ENCODE results near the gene CNTRL. TPM values are rescaled to one million over a fixed set of nuclear protein-coding genes. Genes with fewer than 3 reads are reported as not detected.

The CNTRL gene
- total and polyA plus RNA-seq, 2 donors (not counting 1 experiment from before 2014, with no cell fraction given) = 40.0 to 146 TPM

GRCh38 chr9:121192959-121193640 lies 118.3 kb downstream of the CNTRL start:
- DNase-seq = no peak
- peaks cover 100% of the 10 kb centered on the region for H3K79me2 ChIP-seq (ENCODE audit: control insufficient read depth, insufficient read depth, low read length)
- H3K9me3 Mint-ChIP-seq (ENCODE audit: insufficient read depth) = no peaks in the 10 kb centered on the region
- H2AFZ ChIP-seq (ENCODE audit: insufficient read depth, low read depth, low read length, poor library complexity, severe bottlenecking) = no peak overlapping the region
- WGBS (ENCODE audit: insufficient coverage) = no CpG with 5 or more reads among the region's 1 CpG
- H3K9me3 ChIP-seq (ENCODE audit: control extremely low read depth in 1 of 3, control insufficient read depth in 2 of 3, insufficient read depth in 1 of 3, low read length in 2 of 3) = no peaks in the 10 kb centered on the region
- intact Hi-C loops (cut with micrococcal nuclease) = no loop called here
- peaks cover 3 to 29% of the 10 kb centered on the region in 2 experiments for H3K36me3 ChIP-seq (replicated peaks in 1 of 2; ENCODE audit: control extremely low read depth in 1 of 2, control insufficient read depth in 1 of 2, extremely low read depth in 1 of 2, insufficient read depth in 2 of 2, low read length in 1 of 2)
- H3K4me1 Mint-ChIP-seq = peaks cover 76% of the 10 kb centered on the region
- no peaks in the 10 kb centered on the region for H3K27me3 Mint-ChIP-seq
- peaks cover 60% of the 10 kb centered on the region for H4K20me1 ChIP-seq (ENCODE audit: control insufficient read depth, insufficient read depth, low read length, poor library complexity, severe bottlenecking)
- peaks cover 22 to 73% of the 10 kb centered on the region in 2 donors for H3K4me1 ChIP-seq (ENCODE audit: control insufficient read depth in 2 of 2, insufficient read depth in 2 of 2, low read length in 2 of 2)
- H3K4me3 Mint-ChIP-seq = no peak overlapping the region
- CTCF ChIA-PET = interaction anchor here (3.9 kb wide), 1 partner anchor 20 kb away, joined by 11 read pairs; no protein-coding TSS in a partner anchor
- no peak for ATAC-seq (ENCODE audit: low read depth)
- no peaks in the 10 kb centered on the region for H3K27me3 ChIP-seq (replicated peaks in 1 of 4; ENCODE audit: control extremely low read depth in 1 of 4, control insufficient read depth in 3 of 4, insufficient read depth in 4 of 4, low read length in 3 of 4)
- TF ChIP-seq, protein P1, sequence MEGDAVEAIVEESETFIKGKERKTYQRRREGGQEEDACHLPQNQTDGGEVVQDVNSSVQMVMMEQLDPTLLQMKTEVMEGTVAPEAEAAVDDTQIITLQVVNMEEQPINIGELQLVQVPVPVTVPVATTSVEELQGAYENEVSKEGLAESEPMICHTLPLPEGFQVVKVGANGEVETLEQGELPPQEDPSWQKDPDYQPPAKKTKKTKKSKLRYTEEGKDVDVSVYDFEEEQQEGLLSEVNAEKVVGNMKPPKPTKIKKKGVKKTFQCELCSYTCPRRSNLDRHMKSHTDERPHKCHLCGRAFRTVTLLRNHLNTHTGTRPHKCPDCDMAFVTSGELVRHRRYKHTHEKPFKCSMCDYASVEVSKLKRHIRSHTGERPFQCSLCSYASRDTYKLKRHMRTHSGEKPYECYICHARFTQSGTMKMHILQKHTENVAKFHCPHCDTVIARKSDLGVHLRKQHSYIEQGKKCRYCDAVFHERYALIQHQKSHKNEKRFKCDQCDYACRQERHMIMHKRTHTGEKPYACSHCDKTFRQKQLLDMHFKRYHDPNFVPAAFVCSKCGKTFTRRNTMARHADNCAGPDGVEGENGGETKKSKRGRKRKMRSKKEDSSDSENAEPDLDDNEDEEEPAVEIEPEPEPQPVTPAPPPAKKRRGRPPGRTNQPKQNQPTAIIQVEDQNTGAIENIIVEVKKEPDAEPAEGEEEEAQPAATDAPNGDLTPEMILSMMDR (IDR thresholded peaks at IDR 0.05) = no peak
- TF ChIP-seq EZH2 (IDR thresholded peaks at IDR 0.05; ENCODE audit: borderline replicate concordance, insufficient read depth, low read depth, low read length, poor library complexity, severe bottlenecking) = no peak
- POLR2A ChIA-PET = no interaction called here
- no peak overlapping the region for H3K4me3 ChIP-seq (ENCODE audit: control extremely low read depth in 1 of 5, extremely low read depth in 1 of 5, insufficient read depth in 1 of 5, low read depth in 2 of 5, low read length in 4 of 5)
- peak overlapping the region in 1 of 2 donors; percentile 75 for H3K27ac ChIP-seq (ENCODE audit: low read length in 2 of 2)
- H3K27ac Mint-ChIP-seq = no peak overlapping the region
- no peak overlapping the region for H3K9ac ChIP-seq (ENCODE audit: low read length)
- H3K4me2 ChIP-seq (replicated peaks; ENCODE audit: low read depth, low read length, poor library complexity, severe bottlenecking) = peak overlapping the region; percentile 32

GRCh38 chr9:121194730-121195129 lies 120.0 kb downstream of the CNTRL start:
- H3K27me3 ChIP-seq (replicated peaks in 1 of 4; ENCODE audit: control extremely low read depth in 1 of 4, control insufficient read depth in 3 of 4, insufficient read depth in 4 of 4, low read length in 3 of 4) = no peaks in the 10 kb centered on the region
- peaks cover 31 to 90% of the 10 kb centered on the region in 2 donors for H3K4me1 ChIP-seq (ENCODE audit: control insufficient read depth in 2 of 2, insufficient read depth in 2 of 2, low read length in 2 of 2)
- peaks cover 85% of the 10 kb centered on the region for H3K4me1 Mint-ChIP-seq
- H3K9me3 ChIP-seq (ENCODE audit: control extremely low read depth in 1 of 3, control insufficient read depth in 2 of 3, insufficient read depth in 1 of 3, low read length in 2 of 3) = no peaks in the 10 kb centered on the region
- no peak overlapping the region for H3K4me3 Mint-ChIP-seq
- H4K20me1 ChIP-seq (ENCODE audit: control insufficient read depth, insufficient read depth, low read length, poor library complexity, severe bottlenecking) = peaks cover 67% of the 10 kb centered on the region
- CTCF ChIA-PET = interaction anchor here (0.5 to 3.9 kb wide), 3 partner anchors 8 to 25 kb away, joined by 3 to 11 read pairs (median 3); no protein-coding TSS in a partner anchor
- H3K4me3 ChIP-seq (ENCODE audit: control extremely low read depth in 1 of 5, extremely low read depth in 1 of 5, insufficient read depth in 1 of 5, low read depth in 2 of 5, low read length in 4 of 5) = no peak overlapping the region
- ATAC-seq (ENCODE audit: low read depth) (peak; percentile 21), DNase-seq (no peak)
- POLR2A ChIA-PET = no interaction called here
- peak overlapping the region; percentile 15 for H3K27ac Mint-ChIP-seq
- H3K36me3 ChIP-seq (replicated peaks in 1 of 2; ENCODE audit: control extremely low read depth in 1 of 2, control insufficient read depth in 1 of 2, extremely low read depth in 1 of 2, insufficient read depth in 2 of 2, low read length in 1 of 2) = peaks cover 2 to 14% of the 10 kb centered on the region in 2 experiments
- peak overlapping the region; percentile 41 for H3K4me2 ChIP-seq (replicated peaks; ENCODE audit: low read depth, low read length, poor library complexity, severe bottlenecking)
- TF ChIP-seq EZH2 (IDR thresholded peaks at IDR 0.05; ENCODE audit: borderline replicate concordance, insufficient read depth, low read depth, low read length, poor library complexity, severe bottlenecking) = no peak
- TF ChIP-seq, protein P1 (IDR thresholded peaks at IDR 0.05) = no peak
- peak overlapping the region in 1 of 2 donors; percentile 75 for H3K27ac ChIP-seq (ENCODE audit: low read length in 2 of 2)
- H3K27me3 Mint-ChIP-seq = no peaks in the 10 kb centered on the region
- intact Hi-C loops (cut with micrococcal nuclease) = no loop called here
- H2AFZ ChIP-seq (ENCODE audit: insufficient read depth, low read depth, low read length, poor library complexity, severe bottlenecking) = no peak overlapping the region
- WGBS (ENCODE audit: insufficient coverage) = no CpG with 5 or more reads among the region's 1 CpG
- H3K9ac ChIP-seq (ENCODE audit: low read length) = no peak overlapping the region
- H3K9me3 Mint-ChIP-seq (ENCODE audit: insufficient read depth) = no peaks in the 10 kb centered on the region
- peaks cover 100% of the 10 kb centered on the region for H3K79me2 ChIP-seq (ENCODE audit: control insufficient read depth, insufficient read depth, low read length)
